Measurements from ENCODE around the gene OR13C8. TPM values are rescaled to one million over a fixed set of nuclear protein-coding genes. Genes with fewer than 3 reads are reported as not detected.

The OR13C8 gene
- total RNA-seq, 1 donor from 2014 or later = not detected

DNA sequence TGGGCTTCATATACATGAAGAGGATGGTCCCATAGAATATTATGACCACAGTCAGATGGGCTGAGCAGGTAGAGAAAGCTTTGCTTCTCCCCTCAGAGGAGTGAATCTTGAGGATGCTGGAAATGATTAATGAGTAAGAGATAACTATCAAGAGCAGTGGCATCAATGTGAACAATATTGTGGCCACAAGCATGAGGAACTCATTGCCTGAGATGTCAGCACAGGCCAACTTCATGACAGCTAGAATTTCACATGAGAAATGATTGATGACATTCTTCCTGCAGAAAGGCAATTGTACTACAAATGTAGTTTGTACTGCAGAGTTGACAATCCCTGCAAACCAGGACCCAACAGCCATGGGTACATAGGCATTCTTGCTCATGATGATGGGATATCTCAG is 48.5 kb downstream of the OR13C8 start:
- DNase-seq = no peak

DNA sequence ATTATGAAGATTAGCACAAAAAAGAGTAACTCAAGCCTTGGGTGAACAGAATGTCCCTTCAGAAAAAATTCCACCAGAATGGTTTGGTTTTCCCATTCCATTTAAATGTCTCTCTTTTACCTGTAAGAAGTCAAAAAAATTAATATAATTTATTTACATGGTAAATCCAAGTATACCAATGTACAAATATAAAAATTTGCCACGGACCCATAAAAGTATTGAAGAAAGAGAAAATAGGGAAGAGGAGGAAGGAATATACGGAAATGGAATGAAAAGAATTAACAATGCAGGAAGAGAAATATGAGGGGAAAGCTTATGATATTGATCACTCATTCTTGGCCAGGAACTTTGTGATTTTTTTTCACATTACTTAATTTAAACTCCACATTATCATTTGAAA is 49.1 kb downstream of the OR13C8 start, which contains the start of gene OR13C9:
OR13C9 (minus strand) TSS at position 101 of the 400 bp plus-strand sequence; CDS start at position 101, 0 bp downstream.
- DNase-seq = no peak

Other genes starting within 250 kb of the OR13C8 start
- gene OR13F1, start 64.9 kb upstream of the OR13C8 start, total RNA-seq = not detected
- gene OR13C4, start 42.0 kb upstream of the OR13C8 start, total RNA-seq = not detected
- gene OR13C3, start 32.3 kb upstream of the OR13C8 start, total RNA-seq = not detected
- gene OR13C5, start 30.2 kb downstream of the OR13C8 start, total RNA-seq = not detected
- gene OR13C2, start 36.5 kb downstream of the OR13C8 start, total RNA-seq = not detected
- gene OR13C9, start 49.0 kb downstream of the OR13C8 start, total RNA-seq = 0.62 TPM
- gene OR13D1, start 125.3 kb downstream of the OR13C8 start, total RNA-seq = not detected
- 110 TPM for gene NIPSNAP3A, start 178.5 kb downstream of the OR13C8 start, total RNA-seq
- 15.0 TPM for gene NIPSNAP3B, start 195.0 kb downstream of the OR13C8 start, total RNA-seq

All from occipital lobe (tissue), 2 donors.